ENCODE results near the gene CALML3.

CALML3 gene

DNA sequence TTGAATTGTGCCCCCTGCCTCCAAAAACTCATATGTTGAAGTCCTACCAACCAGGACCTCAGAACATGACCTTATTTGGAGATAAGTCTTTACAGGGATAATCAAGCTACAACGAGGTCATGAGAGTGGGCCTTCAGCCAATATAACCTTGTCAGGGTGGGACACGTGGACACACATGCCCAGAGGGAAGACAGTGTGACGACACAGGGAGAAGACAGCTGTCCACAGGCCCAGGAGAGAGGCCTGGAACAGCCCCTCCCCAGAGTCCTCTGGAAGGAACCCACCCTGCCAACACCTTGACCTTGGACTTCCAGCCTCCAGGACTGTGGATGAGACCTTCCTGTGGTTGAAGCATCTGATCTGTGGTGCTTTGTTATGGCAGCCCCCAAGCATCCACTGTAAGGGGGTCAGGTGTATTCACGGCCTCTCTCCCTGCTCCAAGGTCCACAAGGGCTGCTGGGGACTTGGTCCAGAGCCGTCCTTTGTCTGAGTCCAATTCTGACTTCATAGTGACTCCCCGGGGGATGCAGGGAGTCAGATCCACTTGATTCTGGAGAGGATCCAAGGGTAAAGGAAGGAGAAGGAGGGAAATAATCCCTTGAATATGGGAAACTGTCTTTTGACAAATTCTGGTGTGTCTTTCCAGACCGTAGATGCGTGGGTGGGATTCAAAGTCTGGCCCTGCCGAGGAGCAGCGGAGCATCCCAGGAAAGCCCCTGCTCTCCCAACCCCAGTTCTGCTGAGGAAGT is 7.0 kb downstream of the CALML3 start:
- H3K4me3 ChIP-seq (replicated peaks; ENCODE audit: low read depth, low read length), result no peak overlapping the region
- no peak for DNase-seq (ENCODE audit: extremely low read depth, low read depth)
- TF ChIP-seq, protein P1, sequence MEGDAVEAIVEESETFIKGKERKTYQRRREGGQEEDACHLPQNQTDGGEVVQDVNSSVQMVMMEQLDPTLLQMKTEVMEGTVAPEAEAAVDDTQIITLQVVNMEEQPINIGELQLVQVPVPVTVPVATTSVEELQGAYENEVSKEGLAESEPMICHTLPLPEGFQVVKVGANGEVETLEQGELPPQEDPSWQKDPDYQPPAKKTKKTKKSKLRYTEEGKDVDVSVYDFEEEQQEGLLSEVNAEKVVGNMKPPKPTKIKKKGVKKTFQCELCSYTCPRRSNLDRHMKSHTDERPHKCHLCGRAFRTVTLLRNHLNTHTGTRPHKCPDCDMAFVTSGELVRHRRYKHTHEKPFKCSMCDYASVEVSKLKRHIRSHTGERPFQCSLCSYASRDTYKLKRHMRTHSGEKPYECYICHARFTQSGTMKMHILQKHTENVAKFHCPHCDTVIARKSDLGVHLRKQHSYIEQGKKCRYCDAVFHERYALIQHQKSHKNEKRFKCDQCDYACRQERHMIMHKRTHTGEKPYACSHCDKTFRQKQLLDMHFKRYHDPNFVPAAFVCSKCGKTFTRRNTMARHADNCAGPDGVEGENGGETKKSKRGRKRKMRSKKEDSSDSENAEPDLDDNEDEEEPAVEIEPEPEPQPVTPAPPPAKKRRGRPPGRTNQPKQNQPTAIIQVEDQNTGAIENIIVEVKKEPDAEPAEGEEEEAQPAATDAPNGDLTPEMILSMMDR (IDR thresholded peaks at IDR 0.05; ENCODE audit: low read depth, low read length, missing control alignments), result no peak

DNA sequence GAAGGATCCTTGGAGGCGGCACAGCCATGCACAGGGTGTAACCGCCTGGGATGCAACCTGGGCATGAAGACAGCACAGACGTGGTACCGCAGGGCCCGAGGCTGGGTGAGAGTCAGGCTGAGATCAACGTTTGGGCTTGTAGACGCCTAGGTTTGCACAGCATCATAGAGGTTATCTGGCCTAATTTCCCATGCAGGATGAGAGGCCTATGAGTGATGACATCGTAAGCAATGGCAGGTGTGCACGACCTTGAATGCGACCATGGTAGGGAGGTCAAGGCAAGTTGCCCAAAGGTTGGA is 7.5 kb downstream of the CALML3 start:
- TF ChIP-seq, protein P1 (IDR thresholded peaks at IDR 0.05; ENCODE audit: low read depth, low read length, missing control alignments), result no peak
- no peak overlapping the region for H3K4me3 ChIP-seq (replicated peaks; ENCODE audit: low read depth, low read length)
- no peak for DNase-seq (ENCODE audit: extremely low read depth, low read depth)

DNA sequence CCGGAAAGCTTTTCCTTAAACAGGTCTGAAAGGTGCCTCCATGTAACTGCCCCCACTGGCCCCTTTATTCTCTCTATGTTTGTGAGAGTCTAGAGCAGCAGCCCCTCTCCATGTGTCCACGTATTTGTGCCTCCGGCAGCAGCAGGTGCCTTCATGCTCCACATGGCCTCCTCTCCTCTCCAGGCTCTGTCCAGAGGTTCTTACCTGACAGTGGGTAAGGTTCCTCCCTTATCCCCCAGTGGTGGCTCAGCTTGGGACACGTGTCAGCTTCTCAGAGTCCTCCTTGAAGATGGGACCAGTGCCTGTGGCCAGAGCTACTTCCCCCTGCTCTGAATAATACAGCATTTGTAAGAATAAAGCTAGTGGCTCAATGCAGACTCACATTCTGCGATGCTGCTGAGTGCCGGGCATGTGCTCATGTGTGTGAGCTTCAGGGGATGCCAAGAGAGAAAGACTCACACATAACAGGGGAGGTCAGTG is 7.9 kb downstream of the CALML3 start:
- TF ChIP-seq, protein P1 (IDR thresholded peaks at IDR 0.05; ENCODE audit: low read depth, low read length, missing control alignments), result no peak
- no peak overlapping the region for H3K4me3 ChIP-seq (replicated peaks; ENCODE audit: low read depth, low read length)
- no peak for DNase-seq (ENCODE audit: extremely low read depth, low read depth)

DNA sequence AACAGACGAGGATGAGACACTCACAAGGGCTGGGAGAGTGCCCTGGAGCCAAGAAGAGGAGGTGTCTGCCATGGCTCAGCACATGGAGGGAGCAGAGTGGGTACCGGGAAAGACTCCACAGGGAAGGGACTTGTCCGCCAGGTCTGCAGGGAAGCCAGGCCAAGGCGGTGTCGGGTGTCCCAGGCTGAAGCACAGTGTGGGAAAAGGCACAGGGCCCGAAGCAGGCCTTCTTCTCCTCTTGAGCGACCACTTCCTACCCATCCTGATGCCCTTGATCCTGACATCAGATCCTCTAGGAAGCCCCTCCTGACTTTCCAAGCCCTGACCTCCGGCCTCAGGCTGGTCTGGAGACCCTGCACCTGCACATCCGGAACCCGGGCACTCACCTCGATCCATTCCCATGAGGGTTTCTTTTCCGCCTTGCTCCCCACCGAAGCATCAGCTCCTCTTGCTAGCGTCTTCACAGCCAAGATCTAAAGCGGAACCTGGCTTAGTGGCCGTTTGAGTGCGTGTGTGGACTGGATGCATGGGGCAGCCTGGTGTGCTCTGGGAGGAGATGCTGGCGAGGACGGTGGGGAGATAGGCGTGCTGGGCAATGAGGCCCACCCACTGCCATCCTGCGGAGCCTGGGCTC is 8.5 kb downstream of the CALML3 start:
- H3K4me3 ChIP-seq (replicated peaks; ENCODE audit: low read depth, low read length), result no peak overlapping the region
- no peak for DNase-seq (ENCODE audit: extremely low read depth, low read depth)
- TF ChIP-seq, protein P1 (IDR thresholded peaks at IDR 0.05; ENCODE audit: low read depth, low read length, missing control alignments), result no peak

DNA sequence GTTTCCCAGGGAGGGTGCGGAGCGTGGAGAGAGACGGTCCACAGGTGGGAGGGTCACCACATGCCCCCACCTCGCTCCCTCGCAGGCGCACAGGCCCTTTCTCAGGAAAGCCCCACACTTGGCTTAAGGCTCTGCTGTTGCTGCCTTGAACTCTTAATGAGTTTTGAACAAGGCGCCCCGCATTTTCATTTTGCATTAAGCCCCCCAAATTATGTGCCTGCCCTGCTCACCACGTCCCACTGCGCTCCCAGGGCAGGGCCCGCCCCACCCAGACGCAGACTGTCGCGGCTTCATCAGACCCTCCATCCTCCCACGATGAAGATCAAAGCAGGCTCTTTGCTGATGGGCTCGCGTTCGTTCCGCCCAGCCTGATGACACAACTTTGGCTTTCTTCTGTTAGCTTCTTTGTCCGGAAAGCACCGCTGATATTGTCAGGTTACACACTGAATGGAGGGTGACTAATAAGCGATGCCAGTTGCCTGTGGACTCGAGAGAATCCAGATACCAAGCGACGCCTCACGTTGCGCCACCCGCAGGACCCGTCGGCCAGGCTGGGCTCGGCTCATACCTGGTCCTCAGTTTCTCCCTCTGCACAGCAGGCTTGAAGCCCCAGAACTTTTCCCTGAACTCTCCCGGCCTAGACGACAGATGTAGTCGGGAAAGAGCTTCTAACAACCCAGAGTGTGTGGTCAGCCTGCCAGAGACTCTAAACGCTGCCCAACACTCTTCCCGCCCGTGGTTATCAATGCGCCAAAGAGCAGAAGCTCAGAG is 9.5 kb downstream of the CALML3 start:
- TF ChIP-seq, protein P1 (IDR thresholded peaks at IDR 0.05; ENCODE audit: low read depth, low read length, missing control alignments), result no peak
- DNase-seq (ENCODE audit: extremely low read depth, low read depth), result no peak
- H3K4me3 ChIP-seq (replicated peaks; ENCODE audit: low read depth, low read length), result no peak overlapping the region

DNA sequence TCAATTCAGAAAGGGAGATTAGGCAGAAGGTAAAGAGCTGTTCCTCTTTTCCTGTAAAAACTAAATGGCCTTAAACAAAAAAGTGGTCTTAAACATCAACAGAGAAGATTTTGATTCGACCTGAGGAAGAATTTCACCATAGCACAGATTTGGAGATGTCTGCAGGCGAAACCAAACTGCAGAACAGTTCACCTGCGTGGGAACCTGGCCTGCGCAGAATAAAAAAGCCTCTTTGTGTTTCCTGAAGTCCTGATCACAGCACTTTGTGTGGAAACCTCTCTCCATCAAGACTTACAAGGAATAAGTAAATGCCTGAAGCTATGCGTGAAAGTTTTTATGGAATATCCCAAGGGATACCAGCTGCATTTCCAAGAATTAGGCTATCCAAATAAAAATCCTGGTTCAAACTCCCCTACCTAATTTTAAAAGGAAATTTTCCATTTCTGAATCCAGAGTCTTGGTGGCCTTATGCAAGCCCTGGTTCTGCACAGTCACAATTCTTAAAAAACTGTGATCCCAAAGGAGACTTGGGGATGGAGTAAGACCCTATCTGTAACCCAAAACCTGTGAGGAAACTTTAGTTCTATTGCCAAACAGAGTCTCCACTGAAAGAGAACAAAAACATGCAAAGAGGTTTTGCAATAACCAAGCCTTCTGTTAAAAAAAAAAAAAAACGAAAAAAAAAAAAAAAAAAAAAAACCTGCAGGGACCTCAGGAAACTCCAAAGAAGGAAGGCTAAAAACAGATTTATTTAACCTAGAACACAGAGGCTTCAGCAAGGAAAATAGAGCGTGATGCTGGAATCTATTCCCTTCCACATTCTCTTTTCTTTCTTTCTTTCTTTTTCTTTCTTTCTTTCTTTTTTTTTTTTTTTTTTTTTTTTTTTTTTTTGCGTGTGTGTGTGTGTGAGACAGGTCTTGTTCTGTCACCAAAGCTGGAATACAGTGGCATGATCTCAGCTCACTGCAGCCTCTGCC is 10.4 kb downstream of the CALML3 start:
- no peak overlapping the region for H3K4me3 ChIP-seq (replicated peaks; ENCODE audit: low read depth, low read length)
- no peak for DNase-seq (ENCODE audit: extremely low read depth, low read depth)
- TF ChIP-seq, protein P1 (IDR thresholded peaks at IDR 0.05; ENCODE audit: low read depth, low read length, missing control alignments), result no peak
